Caco-2 (cell line): ENCODE results near the gene AOC1. TPM values are rescaled to one million over a fixed set of nuclear protein-coding genes. Genes with fewer than 3 reads are reported as not detected.

Source experiments
- BruUV-seq: library from RNA; stranded (reverse); fragments of 400-500 nt; replicated peaks from 2 replicates; lab custom pipeline; 2021; lab: Mats Ljungman, UMichigan
- CTCF ChIA-PET: fragments of 300-600 bp; sonication (Branson Sonifier 250); formaldehyde crosslinking; loops from one replicate; lab custom pipeline; 2022; ENCODE audit warnings: antibody characterized with exemption; lab: Charles Lee
- POLR2A ChIA-PET: fragments of 300-600 bp; sonication (Branson Sonifier 250); formaldehyde crosslinking; loops from one replicate; lab custom pipeline; 2022; ENCODE audit warnings: antibody characterized with exemption; lab: Charles Lee
- DNase-seq, 2 experiments: peaks; one replicate each; pipeline versions ENCODE4 v3.0.0 to v3.0.0-alpha.2; 2020 to 2022
- H3K27me3 ChIP-seq: replicated peaks from 2 replicates; pipeline ENCODE4 v1.6.0; 2011; ENCODE audit warnings: low read length; ENCODE audit not compliant: control insufficient read depth, insufficient read depth
- H3K36me3 ChIP-seq: 2 replicates; pipeline ENCODE4 v1.5.1; 2011; ENCODE audit warnings: low read length; ENCODE audit not compliant: control insufficient read depth, insufficient read depth
- H3K4me1 ChIP-seq: fragments of 250-450 bp; sonication (Bioruptor Pico); 2 replicates; pipeline ENCODE4 v1.5.1; 2020; ENCODE audit warnings: mild to moderate bottlenecking
- H3K4me3 ChIP-seq: 2 replicates; pipeline ENCODE4 v1.5.1; 2011; ENCODE audit warnings: low read depth, mild to moderate bottlenecking, control low read depth, low read length
- H3K9me3 ChIP-seq: fragments of 250-450 bp; sonication (Bioruptor Pico); 2 replicates; pipeline ENCODE4 v1.5.1; 2020; ENCODE audit warnings: mild to moderate bottlenecking, moderate library complexity
- H3K27ac Mint-ChIP-seq: one replicate; pipeline ENCODE4 v1.8.0; 2022; ENCODE audit warnings: mixed read lengths; ENCODE audit not compliant: unreplicated experiment
- H3K27me3 Mint-ChIP-seq: one replicate; pipeline ENCODE4 v1.8.0; 2022; ENCODE audit warnings: mixed read lengths; ENCODE audit not compliant: insufficient read depth, unreplicated experiment
- H3K36me3 Mint-ChIP-seq: one replicate; pipeline ENCODE4 v1.8.0; 2022; ENCODE audit warnings: mild to moderate bottlenecking, mixed read lengths; ENCODE audit not compliant: insufficient read depth, unreplicated experiment
- H3K4me1 Mint-ChIP-seq: one replicate; pipeline ENCODE4 v1.8.0; 2022; ENCODE audit warnings: low read depth, mixed read lengths; ENCODE audit not compliant: unreplicated experiment
- H3K4me3 Mint-ChIP-seq: one replicate; pipeline ENCODE4 v1.8.0; 2022; ENCODE audit warnings: mild to moderate bottlenecking, moderate library complexity, mixed read lengths; ENCODE audit not compliant: unreplicated experiment
- H3K9me3 Mint-ChIP-seq: one replicate; pipeline ENCODE4 v1.8.0; 2022; ENCODE audit warnings: mixed read lengths; ENCODE audit not compliant: unreplicated experiment
- CTCF ChIP-seq, 2 experiments: fragments of 200-600 bp in 1 of 2; IDR thresholded peaks; 1 replicate in 1 of 2; 2 replicates in 1 of 2; pipeline versions ENCODE4 v1.5.1 to v1.8.0; 2011 to 2022; ENCODE audit warnings: antibody characterized with exemption in 1 of 2, control low read depth in 1 of 2, inconsistent platforms in 1 of 2, low read depth in 1 of 2, low read length in 1 of 2, mild to moderate bottlenecking in 1 of 2, moderate library complexity in 1 of 2; ENCODE audit not compliant: insufficient read depth in 1 of 2, severe bottlenecking in 1 of 2, unreplicated experiment in 1 of 2
- intact Hi-C: fragments of 100-400 bp; cut with micrococcal nuclease; formaldehyde crosslinking; loops from one replicate; pipeline ENCODE4 v1.10.0; 2022; ENCODE audit not compliant: unreplicated experiment
- total RNA-seq: library from RNA; stranded (reverse); gene quantifications from 2 replicates; pipeline ENCODE4 v1.2.3, GENCODE V29; 2022

AOC1 gene
- total RNA-seq, 1 experiment from 2014 or later: 3.5 TPM

GRCh38 chr7:150835019-150835418 lies 17.3 kb upstream of the AOC1 start:
- H3K27ac Mint-ChIP-seq: no peak overlapping the region
- BruUV-seq: no TSS peak
- no peaks in the 10 kb centered on the region for H3K36me3 ChIP-seq
- no peaks in the 10 kb centered on the region for H3K36me3 Mint-ChIP-seq
- TF ChIP-seq CTCF (IDR thresholded peaks at IDR 0.05; ENCODE audit: insufficient read depth in 1 of 2, low read depth in 1 of 2, low read length in 1 of 2, severe bottlenecking in 1 of 2, unreplicated experiment in 1 of 2): no peak
- H3K4me1 ChIP-seq: peaks cover 12% of the 10 kb centered on the region
- H3K4me3 Mint-ChIP-seq: no peak overlapping the region
- H3K27me3 ChIP-seq: no peaks in the 10 kb centered on the region
- DNase-seq: no peak
- no peaks in the 10 kb centered on the region for H3K27me3 Mint-ChIP-seq
- H3K9me3 Mint-ChIP-seq: no peaks in the 10 kb centered on the region
- POLR2A ChIA-PET: no interaction called here
- H3K4me3 ChIP-seq: no peak overlapping the region
- intact Hi-C loops: no loop called here
- CTCF ChIA-PET: no interaction called here
- peaks cover 13% of the 10 kb centered on the region for H3K4me1 Mint-ChIP-seq
- no peaks in the 10 kb centered on the region for H3K9me3 ChIP-seq

GRCh38 chr7:150835702-150836280 lies 16.5 kb upstream of the AOC1 start:
- Mint-ChIP-seq H3K27ac (no peak overlapping the region), H3K36me3 (no peaks in the 10 kb centered on the region), H3K9me3 (no peaks in the 10 kb centered on the region), H3K27me3 (no peaks in the 10 kb centered on the region), H3K4me1 (peaks cover 5% of the 10 kb centered on the region), H3K4me3 (no peak overlapping the region)
- no peak for DNase-seq
- ChIA-PET POLR2A (no interaction called here), CTCF (no interaction called here)
- no TSS peak for BruUV-seq
- no peaks in the 10 kb centered on the region for H3K27me3 ChIP-seq
- no peaks in the 10 kb centered on the region for H3K36me3 ChIP-seq
- intact Hi-C loops: no loop called here
- no peak for TF ChIP-seq CTCF (IDR thresholded peaks at IDR 0.05; ENCODE audit: insufficient read depth in 1 of 2, low read depth in 1 of 2, low read length in 1 of 2, severe bottlenecking in 1 of 2, unreplicated experiment in 1 of 2)
- H3K9me3 ChIP-seq: no peaks in the 10 kb centered on the region
- H3K4me1 ChIP-seq: peaks cover 6% of the 10 kb centered on the region
- H3K4me3 ChIP-seq: no peak overlapping the region

GRCh38 chr7:150838965-150839650 lies 13.2 kb upstream of the AOC1 start:
- Histone ChIP-seq H3K27me3 (no peaks in the 10 kb centered on the region), H3K9me3 (no peaks in the 10 kb centered on the region), H3K36me3 (no peaks in the 10 kb centered on the region), H3K4me1 (no peaks in the 10 kb centered on the region), H3K4me3 (no peak overlapping the region)
- Mint-ChIP-seq H3K27me3 (no peaks in the 10 kb centered on the region), H3K4me3 (no peak overlapping the region), H3K9me3 (no peaks in the 10 kb centered on the region), H3K27ac (no peak overlapping the region), H3K36me3 (no peaks in the 10 kb centered on the region), H3K4me1 (no peaks in the 10 kb centered on the region)
- ChIA-PET CTCF (interaction anchor here (0.6 kb wide), 1 partner anchor 55 kb away, joined by 4 read pairs; no protein-coding TSS in a partner anchor), POLR2A (no interaction called here)
- intact Hi-C loops: no loop called here
- no peak for DNase-seq
- no TSS peak for BruUV-seq
- no peak for TF ChIP-seq CTCF (IDR thresholded peaks at IDR 0.05; ENCODE audit: insufficient read depth in 1 of 2, low read depth in 1 of 2, low read length in 1 of 2, severe bottlenecking in 1 of 2, unreplicated experiment in 1 of 2)
